AG08395 (cell line): ENCODE results near the gene DAB2IP.
A peak's percentile ranks its signal among the peaks of the same experiment; 100 is the strongest.
"Not testable (repeated sequence)": the region's sequence is repeated elsewhere in the genome, so short reads cannot be mapped to it uniquely, and the experiment has no call there.

Experiments used
- DNase-seq: peaks from one replicate; pipeline ENCODE4 v3.0.0; 2012; ENCODE audit warnings: mixed read lengths, low spot score

Gene DAB2IP

DNA sequence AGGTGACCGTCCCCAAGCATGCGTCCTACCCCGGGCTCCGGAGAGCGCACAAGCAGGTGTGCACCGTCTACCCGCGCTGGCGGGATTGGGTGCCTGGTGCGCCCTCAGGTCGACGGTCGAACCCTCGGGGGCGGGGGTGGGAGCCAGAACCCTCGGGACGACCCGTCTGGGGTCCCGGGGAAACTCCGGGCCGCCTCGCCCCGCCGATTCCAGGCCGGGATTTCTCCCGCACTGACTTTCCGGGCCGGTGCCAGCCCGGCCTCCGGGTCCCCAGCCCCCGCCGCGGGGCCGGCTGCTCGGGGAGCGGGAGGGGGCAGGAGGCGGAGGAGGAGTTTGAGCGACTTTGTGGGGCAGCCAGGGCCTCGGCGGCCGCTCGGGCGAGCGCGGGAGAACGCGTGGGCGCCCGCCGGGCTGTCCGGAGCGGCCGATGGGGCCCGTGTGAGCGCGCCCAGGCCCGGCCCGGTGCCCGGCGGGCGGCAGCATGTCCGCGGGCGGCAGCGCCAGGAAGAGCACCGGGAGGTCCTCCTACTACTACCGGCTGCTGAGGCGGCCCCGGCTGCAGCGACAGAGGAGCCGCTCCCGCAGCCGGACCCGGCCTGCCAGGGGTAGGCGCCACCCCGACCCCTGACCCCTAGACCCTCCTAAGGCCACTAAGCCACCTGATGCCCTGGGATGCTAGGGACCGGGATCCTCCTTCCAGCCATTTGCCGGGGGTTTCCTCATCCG is at the start of gene DAB2IP:
DAB2IP (plus strand) TSS at position 340 of the 726 bp plus-strand sequence; CDS start at position 482, 142 bp downstream.
- peak; percentile 35 for DNase-seq

DNA sequence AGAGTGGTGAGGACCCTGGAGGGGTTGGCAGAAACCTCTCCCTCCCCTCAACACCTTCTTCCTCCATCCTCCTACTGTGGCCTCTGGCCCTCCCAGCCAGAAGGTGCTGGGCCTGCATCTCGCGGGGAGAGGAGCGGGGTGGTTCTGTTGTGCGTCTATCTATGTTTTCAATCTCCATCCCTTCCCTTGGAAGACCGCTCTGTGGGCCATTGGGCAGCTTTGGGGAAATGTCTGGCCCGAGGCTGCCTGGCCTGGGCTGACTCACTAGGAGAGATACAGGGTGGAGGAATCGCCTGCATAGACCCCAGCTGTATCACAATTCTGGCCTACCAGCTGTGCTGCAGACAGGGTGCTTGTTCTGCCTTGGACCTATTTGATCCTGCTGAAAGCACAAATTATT is 48.4 kb upstream of the DAB2IP start:
- no peak for DNase-seq

DNA sequence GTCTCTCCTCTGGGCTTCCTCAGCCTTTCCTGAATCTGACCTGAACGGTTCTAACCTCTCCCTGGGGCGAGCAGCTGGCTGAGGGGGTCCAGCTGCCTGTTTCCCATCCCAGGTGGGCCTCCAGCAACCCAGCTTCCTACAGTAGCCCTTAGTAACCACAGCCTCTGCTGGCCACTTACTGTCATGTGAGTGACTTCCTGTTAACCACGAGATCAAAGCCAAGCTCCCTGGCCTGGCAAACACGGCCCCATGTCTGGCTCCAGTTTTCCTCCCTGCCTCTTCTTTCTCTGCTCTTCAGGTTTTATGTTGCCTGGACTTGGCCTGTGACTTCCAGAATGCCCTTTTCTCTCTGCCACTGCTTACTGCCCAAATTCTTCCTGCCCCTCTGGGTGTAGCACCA is 47.2 kb upstream of the DAB2IP start:
- peak; percentile 39 for DNase-seq

DNA sequence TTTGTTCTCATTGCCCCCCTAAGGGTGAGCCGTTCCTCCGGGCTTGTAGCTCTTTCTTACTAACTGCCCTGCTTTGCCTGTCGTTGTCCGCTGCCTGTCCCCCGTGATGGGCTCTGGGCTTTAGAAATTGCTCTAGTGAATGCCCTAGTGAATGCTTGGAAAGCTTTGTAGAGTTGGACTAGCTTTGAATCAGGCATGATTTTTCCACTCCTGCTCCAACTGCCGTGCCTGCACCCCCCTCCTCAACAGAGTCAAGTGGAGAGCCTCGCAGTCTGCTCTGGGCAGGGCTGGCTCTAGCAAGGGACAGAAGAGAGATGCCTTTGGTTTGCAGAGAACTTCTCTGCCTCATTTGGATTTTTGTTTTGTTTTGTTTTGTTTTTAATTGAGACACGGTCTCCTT is 46.8 kb upstream of the DAB2IP start:
- no peak for DNase-seq

DNA sequence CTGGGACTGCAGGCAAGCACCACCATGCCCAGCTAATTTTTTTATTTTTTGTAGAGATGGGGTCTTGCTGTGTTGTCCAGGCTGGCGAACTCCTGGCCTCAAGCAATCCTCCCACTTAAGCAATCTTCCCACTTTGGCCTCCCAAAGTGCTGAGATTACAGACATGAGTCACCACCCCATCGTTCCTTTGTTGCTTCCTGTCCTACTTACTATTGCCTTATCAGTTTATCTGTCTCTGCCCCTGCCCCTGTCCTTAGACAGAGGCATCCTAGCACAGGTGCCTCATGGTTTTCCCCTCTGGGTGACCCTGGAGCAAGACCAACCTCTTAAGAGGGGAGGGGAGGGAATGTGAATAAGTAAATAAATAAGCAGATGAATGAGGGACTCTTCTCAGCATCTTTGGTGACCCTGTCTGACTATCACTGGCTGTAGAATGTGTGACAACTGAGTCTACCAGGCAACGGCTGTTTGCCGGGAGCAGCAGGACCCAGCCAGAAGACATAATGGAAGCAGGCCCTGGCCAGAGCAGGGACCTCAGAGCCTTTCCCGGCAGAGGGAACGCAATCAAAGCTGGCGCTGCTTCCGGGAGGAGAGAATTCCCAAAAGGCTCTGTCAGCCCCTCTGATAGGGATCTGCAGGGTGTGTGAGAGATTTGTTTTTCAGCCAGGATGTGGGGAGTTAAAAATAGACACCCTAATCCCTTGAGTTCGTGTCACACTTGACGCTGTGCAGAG is 43.8 kb upstream of the DAB2IP start:
- DNase-seq: peak; percentile 53

DNA sequence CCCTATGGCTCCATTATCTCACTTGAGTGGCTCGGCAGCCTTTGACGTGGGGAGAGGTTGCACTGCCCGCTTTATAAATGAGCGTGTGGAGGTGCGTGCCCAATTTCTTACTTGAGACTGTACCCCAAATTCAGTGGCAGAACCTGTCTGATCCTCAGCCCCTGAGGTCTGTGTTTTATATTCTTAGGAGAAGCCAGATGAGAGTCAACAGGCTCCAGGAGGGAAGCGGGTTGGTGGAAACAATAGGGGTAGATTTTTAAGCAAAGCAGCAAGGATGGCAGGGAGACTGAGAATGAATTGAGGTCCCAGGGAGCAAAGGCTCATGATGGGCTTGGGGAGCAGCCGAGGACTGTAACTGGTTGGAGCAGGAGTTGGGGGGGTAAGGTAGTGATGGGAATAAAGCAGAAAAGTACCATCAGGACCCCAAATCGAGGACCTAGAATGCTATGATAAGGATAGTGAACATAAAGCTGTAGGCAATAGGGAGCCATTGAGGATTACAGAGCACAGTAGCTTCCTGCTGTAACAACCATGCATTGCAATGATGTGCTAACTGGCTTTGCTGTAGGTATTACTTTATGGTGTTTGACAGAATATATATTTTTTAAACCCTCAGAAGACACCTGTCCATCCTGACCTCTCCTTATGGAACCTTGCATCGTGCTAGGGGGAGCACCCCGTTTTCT is 43.1 kb upstream of the DAB2IP start:
- no peak for DNase-seq

DNA sequence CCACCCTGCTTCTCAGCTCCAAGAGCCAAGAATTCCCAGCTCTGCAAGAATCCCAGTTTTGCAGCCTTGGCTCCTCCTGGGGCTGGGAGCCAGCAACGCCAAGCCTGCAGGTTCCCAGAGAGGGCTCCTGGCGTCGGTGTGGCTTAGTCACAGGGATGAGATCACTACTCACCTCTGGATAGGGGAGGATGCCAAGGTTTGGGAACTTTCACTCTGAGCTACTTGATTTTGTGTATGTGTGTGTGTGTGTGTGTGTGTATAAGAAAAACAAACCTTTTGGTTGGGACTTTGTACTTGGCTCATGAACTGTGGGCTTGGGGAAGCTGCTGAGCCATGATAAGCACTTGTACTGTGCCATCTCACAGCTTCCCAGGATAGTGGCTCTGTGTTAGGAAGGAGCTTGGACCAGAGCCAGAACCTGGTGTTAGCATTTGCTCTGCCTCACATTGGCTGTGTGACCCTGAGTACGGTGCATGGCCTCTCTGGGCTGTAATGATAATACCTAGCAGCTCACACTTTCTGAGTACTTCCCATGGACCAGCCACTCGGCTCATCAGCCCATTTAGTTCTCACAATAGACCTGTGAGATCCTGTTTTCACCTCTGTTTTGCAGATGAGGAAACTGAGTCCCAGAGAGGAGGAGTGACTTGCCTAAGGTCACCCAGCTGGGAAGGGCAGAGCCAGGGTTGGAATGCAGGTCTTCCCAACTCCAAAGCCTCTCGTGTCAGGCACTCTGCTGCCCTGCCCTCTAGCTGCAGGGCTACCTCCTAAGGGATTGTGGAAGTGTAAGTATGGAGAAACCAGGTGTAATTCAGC is 41.4 kb upstream of the DAB2IP start:
- DNase-seq: peak; percentile 45

DNA sequence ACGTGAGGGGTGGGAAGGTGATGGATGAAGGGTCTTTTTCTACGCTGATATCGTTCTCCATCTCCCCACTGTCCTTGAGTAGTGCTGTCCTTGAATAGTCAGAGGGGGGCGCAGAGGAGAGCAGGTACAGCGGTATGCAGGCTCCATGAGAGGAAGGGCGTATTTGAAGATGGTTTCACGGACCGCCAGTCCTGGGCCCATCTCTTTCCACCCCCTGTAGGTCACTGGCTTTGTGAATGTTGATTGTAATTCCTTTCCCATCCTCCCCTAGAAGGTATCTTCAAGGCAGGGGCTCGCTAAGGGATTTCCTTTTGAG is 40.8 kb upstream of the DAB2IP start:
- no peak for DNase-seq

DNA sequence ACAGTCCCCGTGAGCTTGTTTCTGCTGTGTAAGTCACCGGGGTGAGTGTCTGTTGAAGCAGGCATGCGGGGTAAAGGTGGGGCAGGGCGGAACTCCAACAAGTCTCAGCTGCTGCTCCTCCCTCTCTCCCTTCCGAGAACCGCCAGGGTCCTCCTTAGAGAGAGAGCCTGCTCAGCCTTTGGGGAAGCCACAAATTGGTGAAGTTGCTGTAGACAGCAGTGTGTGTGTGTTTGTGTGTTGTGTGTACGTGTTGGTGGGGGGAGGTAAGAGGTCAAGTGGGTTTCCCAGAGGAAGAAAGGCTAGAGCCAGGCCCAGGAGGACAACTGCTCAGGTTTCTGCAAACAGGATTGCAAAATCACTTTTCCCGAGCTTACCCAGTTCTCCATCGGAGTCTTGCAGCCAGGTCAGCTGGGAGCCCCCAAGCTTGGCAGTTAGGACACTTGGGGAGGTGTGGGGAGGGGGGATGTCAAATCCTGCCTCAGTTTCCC is 38.9 kb upstream of the DAB2IP start:
- no peak for DNase-seq

DNA sequence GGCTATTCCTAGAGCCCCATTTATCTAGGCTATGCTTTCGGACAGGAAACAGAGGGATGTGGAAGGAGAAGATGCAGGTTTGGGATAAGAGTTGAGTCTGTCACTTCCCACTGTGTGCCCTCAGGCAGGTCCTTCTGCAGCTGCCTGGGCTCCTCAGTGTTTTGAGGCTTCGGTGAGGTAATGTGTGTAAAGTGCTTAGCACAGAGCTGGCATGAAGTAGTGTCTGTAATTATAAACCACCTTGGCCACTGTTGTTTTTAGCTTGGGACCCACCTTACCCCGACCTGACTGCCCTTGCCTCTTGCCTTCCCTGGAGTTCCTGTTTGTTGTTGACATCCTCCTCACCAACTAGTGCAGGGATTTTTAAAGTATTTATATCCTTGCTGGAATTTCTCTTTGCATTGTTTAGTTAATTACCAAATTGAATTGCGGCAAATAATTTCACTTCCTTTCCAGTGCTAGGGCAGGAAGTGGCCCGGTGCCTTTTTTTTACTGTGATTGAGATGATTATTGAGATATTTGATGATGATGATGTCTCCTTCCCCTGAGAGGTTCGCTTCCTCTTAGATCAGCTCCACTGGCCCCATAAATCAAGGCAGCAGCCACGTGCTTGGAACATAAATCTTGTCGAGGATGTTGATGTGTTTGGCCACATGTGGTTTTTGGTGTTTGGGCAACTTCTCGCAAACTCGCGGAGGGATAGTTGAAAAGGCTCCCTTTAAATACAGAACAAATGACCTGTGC is 38.3 kb upstream of the DAB2IP start:
- DNase-seq: no peak

DNA sequence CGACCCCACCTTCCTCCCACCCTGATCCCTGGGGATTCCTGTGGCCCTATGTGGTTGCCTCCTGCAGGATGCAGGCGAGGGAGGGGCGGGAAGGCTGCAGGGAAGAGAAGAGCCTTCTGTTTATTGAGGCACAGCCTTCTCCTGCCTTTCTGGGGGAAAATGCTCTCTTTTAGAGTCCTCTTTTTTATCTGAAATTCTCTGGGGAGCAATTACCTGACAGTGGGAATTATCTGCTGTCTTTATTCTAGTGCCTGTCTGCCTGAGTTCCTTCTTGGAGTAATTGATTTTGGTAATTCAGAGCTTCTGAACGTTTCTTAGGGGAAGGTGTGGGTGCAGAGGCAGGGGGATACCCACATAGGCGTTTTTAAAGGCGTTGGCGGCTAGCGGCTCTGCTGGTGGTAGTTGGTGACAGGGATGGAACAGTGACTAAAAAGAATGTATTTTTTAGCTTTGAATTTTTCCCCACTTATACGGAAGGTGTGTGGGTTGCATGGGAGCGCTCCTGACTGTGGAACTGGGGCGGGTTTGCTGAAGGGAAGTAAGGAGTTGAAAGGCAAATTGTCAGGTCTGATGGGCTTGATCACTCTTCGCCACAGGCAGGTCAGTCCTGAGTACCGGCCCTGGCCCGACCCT is 35.2 kb upstream of the DAB2IP start:
- no peak for DNase-seq

DNA sequence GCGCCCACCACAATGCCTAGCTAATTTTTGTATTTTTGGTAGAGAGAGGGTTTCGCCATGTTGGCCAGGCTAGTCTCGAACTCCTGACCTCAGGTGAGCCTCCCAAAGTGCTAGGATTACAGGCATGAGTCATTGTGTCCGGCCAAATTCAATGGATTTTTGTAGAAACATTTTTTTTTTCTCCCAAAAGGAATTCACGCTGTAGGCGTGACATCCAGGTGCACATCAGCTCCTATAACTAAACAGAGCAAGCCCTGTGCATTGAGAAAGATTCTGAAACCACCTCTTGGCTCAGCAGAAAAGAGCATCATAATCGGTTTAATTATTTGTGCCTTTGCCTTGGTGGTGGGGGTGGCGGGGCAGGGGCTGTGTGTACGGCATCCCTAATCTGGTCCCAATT is 32.9 kb upstream of the DAB2IP start:
- no peak for DNase-seq

DNA sequence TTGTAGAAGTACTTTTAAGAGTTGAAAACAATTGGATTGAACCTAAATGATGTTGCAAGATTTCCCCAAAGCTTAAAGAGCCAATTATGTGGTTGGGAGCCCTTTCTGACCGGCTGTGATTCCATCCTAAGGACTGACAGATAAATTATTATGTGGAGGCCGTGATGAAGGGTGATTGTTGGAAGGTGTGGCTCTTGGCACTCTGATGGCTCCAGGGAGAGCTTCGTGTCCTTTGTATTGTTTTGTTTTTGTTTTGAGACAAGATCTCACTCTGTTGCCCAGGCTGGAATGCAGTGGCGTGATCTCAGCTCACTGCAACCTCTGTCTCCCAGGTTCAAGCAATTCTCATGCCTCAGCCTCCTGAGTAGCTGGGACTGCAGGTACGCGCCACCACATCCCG is 32.5 kb upstream of the DAB2IP start:
- DNase-seq: not testable (repeated sequence)

DNA sequence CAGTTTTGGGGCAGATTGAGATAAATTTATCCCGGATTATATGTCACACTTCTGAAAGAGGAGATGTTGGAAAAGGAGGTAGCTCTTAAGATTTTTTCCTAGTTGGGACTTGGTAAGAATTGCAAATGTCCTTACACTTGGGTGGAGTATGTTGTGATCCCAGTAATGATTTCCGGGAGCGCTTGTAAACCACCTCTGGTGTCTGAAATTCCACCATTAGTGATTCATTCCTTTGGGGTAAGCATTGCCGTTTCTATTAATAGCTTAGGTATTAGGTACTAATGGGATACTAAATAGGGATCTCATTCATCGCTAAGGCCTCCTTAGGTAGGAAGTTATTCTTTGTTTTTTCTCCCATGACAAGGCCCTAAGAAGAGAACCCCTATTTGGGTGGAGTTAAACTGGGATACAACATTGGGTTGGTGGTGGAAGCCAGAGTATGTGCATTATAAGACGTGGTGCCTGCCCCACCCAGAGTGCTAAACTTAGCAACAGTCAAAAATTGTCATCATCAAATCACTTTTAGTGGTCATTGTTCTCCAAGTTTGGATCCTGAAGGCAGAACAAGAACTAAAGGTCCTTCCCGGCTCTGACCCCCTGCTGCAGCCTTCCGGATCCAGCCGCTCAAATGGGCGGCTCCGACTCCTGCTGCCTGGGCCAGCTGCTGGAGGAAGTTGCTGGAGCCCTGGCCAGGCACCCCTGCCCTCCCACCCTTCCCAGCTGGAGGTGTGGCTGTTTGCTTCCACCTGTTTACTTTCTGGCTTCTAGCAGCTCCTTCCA is 31.7 kb upstream of the DAB2IP start:
- no peak for DNase-seq

DNA sequence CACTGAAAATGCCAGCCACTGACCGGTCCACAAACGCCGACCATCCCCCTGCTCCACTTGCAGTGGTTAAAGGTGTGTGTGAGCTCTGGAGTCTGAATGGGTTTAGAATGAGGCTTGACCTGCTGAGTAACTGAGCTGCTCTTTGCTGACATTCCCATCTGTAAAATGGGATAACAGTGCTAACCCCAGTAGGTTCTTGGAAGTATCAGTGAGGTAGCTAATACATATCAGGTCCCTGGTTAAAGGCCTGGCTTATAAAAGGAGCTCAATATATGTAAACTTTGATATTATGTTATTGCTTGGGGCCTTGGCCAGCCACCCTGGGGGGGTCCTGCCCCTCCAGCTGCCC is 31.1 kb upstream of the DAB2IP start:
- DNase-seq: no peak

DNA sequence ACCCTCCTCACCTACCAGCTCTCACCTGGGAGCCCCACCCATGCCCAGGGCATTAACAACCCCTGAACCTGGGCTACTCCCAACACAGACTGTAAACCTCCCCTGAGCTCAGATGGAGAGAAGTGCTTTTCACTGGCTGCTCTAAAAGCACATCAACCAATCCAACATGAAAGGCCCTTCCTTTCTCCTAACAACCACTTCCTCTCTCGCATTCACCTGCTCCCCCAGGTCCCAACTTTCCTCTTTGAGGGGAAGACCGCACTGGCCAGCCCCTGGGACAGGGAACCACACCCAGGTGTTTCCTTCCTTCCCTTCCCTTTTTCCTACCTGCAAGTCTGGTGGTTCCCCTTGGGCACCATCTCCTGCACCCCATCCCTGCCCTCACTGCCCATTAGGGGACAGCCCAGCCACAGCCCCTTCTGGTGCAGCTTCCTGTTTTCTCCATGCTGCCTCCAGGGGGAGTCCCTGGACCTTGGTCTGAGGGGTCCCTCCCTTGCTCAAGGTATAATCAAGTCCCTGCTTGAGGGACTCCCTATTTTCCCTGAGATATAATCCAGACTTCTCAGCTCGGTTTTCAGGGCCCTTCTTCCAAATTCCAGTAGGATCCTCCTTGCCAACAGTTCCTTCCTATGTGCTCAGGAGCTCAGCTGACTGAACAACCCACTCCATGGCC is 30.5 kb upstream of the DAB2IP start:
- DNase-seq: peak; percentile 41

DNA sequence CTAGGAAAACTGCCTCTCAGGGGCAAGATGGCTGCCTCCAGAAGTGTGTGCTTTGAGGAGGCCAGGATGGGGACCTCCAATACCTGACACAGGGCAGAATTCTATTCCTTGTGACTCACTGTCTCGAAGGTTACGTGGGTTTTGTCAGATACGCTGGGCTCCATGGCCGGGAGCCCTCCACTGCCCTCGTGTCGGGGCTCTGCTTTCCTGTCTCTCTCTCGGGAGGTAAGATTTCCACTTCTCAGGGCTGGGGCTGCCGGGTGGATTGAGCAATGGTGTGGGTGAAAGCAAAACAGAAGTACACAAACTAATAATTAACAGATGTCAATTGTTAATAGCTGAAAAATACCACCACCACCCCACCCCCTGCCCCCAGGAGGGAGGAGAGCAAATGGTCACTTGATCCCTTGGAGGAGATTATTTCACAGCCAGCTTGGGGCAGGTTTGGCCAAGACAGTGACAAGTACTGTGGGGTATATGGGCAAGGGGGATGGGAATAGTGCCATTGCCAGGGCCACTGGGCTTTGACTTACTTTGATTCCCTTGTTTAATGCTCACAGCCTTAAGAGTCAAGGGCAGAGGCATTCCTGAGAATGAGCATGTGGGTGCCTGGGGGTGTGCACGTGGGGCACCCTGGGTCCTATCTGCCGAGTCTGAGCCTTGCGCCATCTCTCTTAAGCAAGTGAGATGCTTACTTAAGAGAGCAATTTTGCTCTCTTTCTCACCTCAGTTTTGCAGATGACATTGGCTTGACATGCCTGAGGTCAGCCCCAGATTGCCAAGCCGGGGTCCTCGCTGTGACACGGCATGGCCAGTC is 28.8 kb upstream of the DAB2IP start:
- peak; percentile 53 for DNase-seq

DNA sequence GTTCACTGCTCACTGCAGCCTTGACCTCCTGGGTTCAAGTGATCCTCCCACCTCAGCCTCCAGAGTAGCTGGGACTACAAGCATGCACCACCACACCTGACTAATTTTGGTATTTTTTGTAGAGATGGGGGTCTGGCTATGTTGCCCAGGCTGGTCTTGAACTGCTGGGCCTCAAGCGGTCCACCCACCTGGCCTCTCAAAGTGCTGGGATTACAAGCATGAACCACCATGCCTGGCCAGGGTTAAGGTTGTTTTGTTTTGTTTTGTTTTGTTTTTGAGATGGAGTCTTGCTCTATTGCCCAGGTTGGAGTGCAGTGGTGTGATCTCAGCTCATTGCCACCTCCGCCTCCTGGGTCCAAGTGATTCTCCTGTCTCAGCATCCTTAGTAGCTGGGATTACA is 28.0 kb upstream of the DAB2IP start:
- not testable (repeated sequence) for DNase-seq

DNA sequence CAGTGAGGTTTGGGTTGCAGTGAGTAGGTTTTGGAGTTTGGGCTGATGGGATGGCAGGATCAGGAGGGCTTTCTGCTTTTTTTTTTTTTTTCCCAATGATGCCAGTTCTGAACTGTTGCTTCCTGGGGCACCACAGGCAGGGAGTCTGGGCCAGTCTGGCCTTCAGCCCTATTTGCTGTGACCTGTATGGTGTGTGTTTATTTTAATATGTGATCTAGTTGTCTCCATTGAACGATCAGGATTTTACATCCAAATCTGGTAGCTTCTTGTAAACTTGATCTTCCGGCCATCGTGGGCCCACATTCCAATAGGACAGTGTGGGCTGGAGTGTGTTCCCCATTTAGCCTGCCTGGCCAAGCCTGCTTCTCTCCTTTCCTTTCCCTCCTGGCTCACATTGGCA is 25.8 kb upstream of the DAB2IP start:
- no peak for DNase-seq
